ENCODE data around the gene NADK. TPM values are rescaled to one million over a fixed set of nuclear protein-coding genes. Genes with fewer than 3 reads are reported as not detected.
A peak's percentile ranks its signal among the peaks of the same experiment; 100 is the strongest.

Gene NADK
- total and polyA plus RNA-seq, 2 donors from 2014 or later = 37.9 to 76.3 TPM

GRCh38 chr1:1760345-1760650 is 18.0 kb downstream of the NADK start:
- Histone ChIP-seq H3K27ac (ENCODE audit: low read depth in 2 of 2, low read length in 2 of 2) (no peak overlapping the region), H3K4me3 (ENCODE audit: low read length in 3 of 3) (no peak overlapping the region), H3K9me3 (ENCODE audit: control insufficient read depth in 2 of 3, insufficient read depth in 1 of 3, low read length in 3 of 3) (no peaks in the 10 kb centered on the region), H3K4me1 (ENCODE audit: control insufficient read depth in 2 of 3, insufficient read depth in 2 of 3, low read depth in 1 of 3, low read length in 3 of 3) (peaks cover 0 to 15% (median 5%) of the 10 kb centered on the region in 3 donors), H3K36me3 (ENCODE audit: control insufficient read depth in 2 of 3, insufficient read depth in 3 of 3, low read length in 3 of 3) (peaks cover 2 to 15% (median 7%) of the 10 kb centered on the region in 3 donors), H3K27me3 (ENCODE audit: control insufficient read depth, insufficient read depth, low read length) (no peaks in the 10 kb centered on the region), H3K9ac (ENCODE audit: low read length in 3 of 3) (no peak overlapping the region)
- intact Hi-C loops (cut with DNase I) = no loop called here
- DNase-seq = peak in 1 of 5 donors; percentile 77
- FAIRE-seq = no peak
- no peak for TF ChIP-seq CTCF (IDR thresholded peaks at IDR 0.05; ENCODE audit: borderline replicate concordance, extremely low read depth, insufficient read depth)

DNA sequence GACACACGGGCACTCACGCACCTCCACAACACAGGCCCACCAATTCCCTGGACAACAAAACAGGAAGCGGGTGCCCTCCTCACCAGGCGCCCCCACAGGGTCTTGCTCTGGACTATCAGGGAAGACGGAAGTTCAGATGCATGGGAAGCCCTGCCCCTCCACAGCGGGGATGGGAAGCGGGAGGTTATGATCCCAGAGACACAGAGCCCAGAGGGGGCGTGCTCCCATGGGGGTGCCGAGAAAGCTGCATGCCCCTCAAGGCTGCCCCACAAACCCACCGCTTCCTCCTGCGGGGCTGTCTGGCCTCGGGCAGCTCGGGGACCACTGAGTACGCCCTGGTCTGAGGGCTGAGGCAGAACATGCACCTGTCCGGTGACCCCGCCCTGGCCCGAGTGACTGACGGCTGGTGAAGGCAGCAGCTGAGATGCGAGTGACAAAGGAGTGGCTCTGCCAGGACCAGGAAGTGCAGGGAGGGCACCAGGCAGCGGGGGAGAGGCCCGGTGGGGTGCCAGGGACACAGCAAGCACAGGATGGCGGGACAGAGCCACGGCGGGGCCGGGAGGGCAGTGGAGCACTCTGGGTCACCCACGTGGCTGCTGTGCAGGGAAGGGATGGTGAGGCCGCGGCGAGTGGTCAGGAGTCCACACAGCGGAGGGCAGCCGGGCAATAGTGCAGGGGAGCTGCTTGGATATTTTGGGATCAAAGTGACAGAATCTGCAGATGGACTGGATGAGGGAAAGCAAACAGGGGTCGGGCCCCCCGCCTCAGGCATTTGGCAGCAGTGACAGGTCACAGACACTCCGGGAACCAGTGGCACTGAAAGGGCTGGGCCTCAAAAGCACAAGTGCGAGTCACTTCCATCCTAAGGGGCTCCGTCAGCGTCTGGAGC is 18.6 kb downstream of the NADK start:
- Histone ChIP-seq H3K4me1 (ENCODE audit: control insufficient read depth in 2 of 3, insufficient read depth in 2 of 3, low read depth in 1 of 3, low read length in 3 of 3) (peaks cover 0 to 15% (median 5%) of the 10 kb centered on the region in 3 donors), H3K9me3 (ENCODE audit: control insufficient read depth in 2 of 3, insufficient read depth in 1 of 3, low read length in 3 of 3) (no peaks in the 10 kb centered on the region), H3K36me3 (ENCODE audit: control insufficient read depth in 2 of 3, insufficient read depth in 3 of 3, low read length in 3 of 3) (peaks cover 2 to 15% (median 7%) of the 10 kb centered on the region in 3 donors), H3K27ac (ENCODE audit: low read depth in 2 of 2, low read length in 2 of 2) (peak overlapping the region; percentile 90 to 94), H3K4me3 (ENCODE audit: low read length in 3 of 3) (no peak overlapping the region), H3K27me3 (ENCODE audit: control insufficient read depth, insufficient read depth, low read length) (no peaks in the 10 kb centered on the region), H3K9ac (ENCODE audit: low read length in 3 of 3) (peak overlapping the region in 1 of 3 donors; percentile 41)
- no peak for TF ChIP-seq CTCF (IDR thresholded peaks at IDR 0.05; ENCODE audit: borderline replicate concordance, extremely low read depth, insufficient read depth)
- FAIRE-seq (no peak), DNase-seq (peak in 1 of 5 donors; percentile 78)
- intact Hi-C loops (cut with DNase I) = no loop called here

- peak in 2 of 5 donors; percentile 37 to 97 for DNase-seq
- TF ChIP-seq CTCF (IDR thresholded peaks at IDR 0.05; ENCODE audit: borderline replicate concordance, extremely low read depth, insufficient read depth) = no peak
- Histone ChIP-seq H3K9ac (ENCODE audit: low read length in 3 of 3) (peak overlapping the region in 1 of 3 donors; percentile 44), H3K4me3 (ENCODE audit: low read length in 3 of 3) (peak overlapping the region in 2 of 3 donors; percentile 5 to 40), H3K27ac (ENCODE audit: low read depth in 2 of 2, low read length in 2 of 2) (peak overlapping the region; percentile 90 to 94), H3K27me3 (ENCODE audit: control insufficient read depth, insufficient read depth, low read length) (no peaks in the 10 kb centered on the region), H3K4me1 (ENCODE audit: control insufficient read depth in 2 of 3, insufficient read depth in 2 of 3, low read depth in 1 of 3, low read length in 3 of 3) (peaks cover 0 to 15% (median 5%) of the 10 kb centered on the region in 3 donors), H3K9me3 (ENCODE audit: control insufficient read depth in 2 of 3, insufficient read depth in 1 of 3, low read length in 3 of 3) (no peaks in the 10 kb centered on the region), H3K36me3 (ENCODE audit: control insufficient read depth in 2 of 3, insufficient read depth in 3 of 3, low read length in 3 of 3) (peaks cover 2 to 13% (median 5%) of the 10 kb centered on the region in 3 donors)
- intact Hi-C loops (cut with DNase I) = no loop called here
- no peak for FAIRE-seq
These were observed 19.4 kb downstream of the NADK start for GRCh38 chr1:1758692-1759455.
